GM21360 (cell line): ENCODE data around the gene CALD1.

Experiments used
- ATAC-seq: cut with Tn5 transposase; IDR thresholded peaks from one replicate; pipeline ENCODE4 v1.9.1; 2021; ENCODE audit warnings: mild to moderate bottlenecking, moderate library complexity; ENCODE audit not compliant: unreplicated experiment

The CALD1 gene

DNA sequence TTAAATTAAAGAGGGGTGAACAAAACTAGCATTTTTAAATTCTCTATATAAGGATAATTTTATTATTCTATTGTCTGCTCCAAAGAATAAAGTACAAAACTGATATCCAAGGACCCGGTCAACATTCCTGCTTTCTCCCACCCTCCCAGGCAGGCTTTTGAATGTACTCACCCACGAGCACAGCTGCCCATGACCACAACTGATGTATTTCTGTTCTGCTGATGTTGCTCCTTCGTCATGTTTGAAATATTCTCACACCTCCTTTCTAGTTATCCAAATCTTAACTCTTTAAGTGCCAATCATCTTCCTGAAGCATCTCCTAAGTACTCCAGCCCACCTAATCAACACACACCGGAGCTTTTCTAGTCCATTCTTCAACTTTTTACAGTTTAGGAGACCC, 46.7 kb downstream of the CALD1 start:
- no peak for ATAC-seq

DNA sequence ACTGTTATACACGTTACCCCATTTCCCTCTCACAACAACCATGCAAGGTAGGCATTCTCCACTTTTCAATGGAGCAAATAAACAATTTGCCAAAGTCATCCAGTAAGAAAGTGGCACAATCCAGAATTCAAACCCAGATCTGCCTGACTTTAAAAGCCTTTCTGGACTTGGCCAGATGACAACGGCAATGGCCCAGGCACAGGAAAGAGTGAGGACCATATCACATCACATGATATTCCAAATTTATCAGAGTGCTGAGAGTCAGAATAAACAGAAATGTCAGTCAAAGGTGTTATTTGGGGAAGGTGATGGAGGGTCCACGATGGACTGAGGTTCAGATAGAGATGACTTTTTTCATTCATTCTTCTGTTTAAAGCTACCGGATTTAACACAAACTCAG, 48.0 kb downstream of the CALD1 start:
- no peak for ATAC-seq

DNA sequence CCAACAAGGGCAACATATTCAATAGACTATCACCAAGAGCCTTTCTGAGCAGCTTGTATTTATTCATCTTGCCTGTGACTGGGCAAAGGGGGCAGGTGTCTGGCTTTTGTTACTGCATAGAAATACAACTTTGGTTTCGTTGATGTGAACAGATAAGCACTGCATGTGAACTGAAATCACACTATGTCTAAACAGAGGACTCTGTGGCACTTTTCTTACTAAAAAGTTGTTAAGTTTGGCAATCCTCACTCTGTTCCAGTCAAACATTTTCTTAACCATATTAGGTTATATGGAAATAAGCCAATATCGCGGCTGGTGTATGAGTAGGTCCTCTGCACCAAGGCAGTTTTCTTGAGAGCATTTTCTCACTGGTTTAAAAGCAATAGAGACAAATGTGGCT, 48.5 kb downstream of the CALD1 start:
- no peak for ATAC-seq

GRCh38 chr7:134828361-134828760, 48.9 kb downstream of the CALD1 start:
- ATAC-seq = no peak

- no peak for ATAC-seq
Measured at GRCh38 chr7:134829380-134829986, 50.0 kb downstream of the CALD1 start.

GRCh38 chr7:134831862-134832261, 52.4 kb downstream of the CALD1 start:
- no peak for ATAC-seq

DNA sequence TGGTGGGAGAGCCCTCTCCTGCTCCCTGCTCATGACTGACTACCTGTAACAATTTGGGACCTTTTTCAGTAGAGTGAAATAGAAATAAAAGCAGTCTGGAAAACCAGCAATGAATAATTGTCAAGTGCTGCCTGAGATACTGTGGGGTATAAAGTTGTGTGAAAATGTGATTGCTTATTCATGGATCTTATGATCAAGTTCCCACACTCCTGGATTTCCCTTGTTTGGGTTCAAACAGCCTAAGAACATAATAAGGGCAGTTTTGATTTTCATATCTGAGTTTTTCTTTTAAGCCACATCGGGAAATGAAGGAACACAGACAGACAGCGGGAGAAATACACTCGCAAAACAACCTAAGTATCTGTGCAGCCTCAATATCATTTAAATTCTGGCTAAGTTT, 52.9 kb downstream of the CALD1 start:
- ATAC-seq = no peak

- no peak for ATAC-seq
Measured at GRCh38 chr7:134834689-134835462, 55.4 kb downstream of the CALD1 start.

DNA sequence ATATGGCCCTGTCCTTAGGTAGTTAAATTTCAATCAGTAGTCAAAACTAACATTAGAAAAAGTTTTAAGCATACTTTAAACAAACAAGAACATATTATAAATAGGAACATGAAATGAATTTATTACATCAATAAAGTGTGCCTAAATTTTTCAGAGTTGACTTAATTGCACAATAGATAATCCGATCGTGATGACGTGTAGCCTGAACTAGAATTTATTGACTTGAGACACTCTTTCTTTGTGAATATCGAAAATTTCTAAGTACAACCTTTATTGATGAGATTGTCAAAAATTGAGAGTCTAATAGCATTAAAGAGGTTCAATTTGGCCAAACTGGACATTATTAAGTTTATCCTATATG, 56.0 kb downstream of the CALD1 start:
- ATAC-seq = no peak

GRCh38 chr7:134836447-134836846, 57.0 kb downstream of the CALD1 start:
- ATAC-seq = no peak

GRCh38 chr7:134839298-134839697, 59.9 kb downstream of the CALD1 start:
- no peak for ATAC-seq

DNA sequence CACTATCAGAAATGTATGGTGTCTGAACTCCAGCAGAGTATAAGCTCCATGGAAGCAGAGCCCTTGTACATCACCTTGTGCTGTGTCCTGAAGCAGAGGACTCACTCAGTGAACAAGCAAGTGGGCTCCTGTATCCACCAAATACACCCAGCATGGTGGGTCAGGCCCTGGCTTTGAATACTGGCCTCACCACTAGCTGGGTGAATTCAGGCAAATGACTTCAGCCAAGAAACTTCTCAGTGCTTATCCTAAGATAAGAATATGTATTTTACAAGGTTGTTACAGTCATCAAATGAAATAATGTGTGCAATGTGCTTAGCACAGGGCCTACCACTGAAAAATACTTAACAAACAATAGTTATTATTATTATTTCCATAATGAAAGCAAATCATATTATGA, 62.6 kb downstream of the CALD1 start:
- no peak for ATAC-seq

GRCh38 chr7:134842886-134843430, 63.5 kb downstream of the CALD1 start:
- no peak for ATAC-seq

GRCh38 chr7:134844200-134844599, 64.8 kb downstream of the CALD1 start:
- ATAC-seq = no peak

DNA sequence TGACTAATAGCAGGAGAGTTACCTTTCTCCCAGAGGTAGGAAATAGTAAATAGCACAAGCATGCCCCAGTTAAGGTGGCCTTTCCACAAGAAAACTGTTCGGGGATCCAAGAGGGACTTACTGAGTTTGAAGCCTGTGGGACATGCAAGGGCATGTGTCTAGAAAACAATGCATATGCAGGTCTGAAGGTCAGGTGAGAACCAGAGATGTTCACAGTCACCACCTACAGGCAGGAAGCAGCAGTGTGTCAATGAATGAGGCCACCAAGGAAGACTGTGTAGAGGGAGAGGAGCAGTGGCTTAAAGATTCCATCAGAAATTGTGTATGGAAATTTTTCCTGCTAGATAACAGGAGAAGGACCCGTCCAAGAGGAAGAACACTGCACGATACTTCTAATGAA, 66.0 kb downstream of the CALD1 start:
- no peak for ATAC-seq

GRCh38 chr7:134847851-134848588, 68.6 kb downstream of the CALD1 start:
- no peak for ATAC-seq

DNA sequence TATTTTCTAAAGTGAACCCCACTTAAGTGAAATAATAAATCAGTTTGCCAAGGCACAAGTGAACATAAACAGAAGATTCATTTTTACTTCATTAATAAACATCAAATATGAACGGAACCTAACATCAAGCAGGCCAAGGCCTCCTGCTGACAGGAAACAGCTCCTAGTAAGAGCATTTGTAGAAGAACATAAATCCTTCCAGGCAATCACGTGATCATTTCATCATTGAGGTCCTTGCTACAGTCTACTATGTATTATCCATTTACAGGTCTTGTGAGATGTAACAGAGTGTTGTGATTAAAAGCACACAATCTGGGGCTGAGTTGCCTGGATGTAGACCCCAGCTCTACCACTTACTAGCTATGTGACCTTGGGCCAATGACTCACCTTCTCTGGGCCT, 70.6 kb downstream of the CALD1 start:
- no peak for ATAC-seq

DNA sequence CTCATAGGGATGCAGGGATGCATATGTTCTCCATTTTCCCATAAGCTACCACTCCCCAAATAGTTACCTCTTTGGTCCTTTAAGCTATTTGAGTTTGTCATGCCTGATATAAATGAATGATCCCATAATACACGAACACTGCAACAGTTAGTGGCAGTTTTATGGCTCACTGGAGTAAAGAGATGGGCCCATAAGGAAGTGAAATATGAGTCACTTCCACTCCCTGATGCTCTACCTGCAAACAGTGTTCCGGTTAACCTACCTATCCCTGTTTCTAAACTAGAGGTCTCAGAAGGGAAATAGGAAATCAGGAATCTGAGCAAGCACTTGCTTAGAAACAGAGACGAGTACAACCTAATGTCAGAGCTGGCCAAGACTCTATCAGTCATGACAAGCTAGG, 71.7 kb downstream of the CALD1 start:
- ATAC-seq = no peak

DNA sequence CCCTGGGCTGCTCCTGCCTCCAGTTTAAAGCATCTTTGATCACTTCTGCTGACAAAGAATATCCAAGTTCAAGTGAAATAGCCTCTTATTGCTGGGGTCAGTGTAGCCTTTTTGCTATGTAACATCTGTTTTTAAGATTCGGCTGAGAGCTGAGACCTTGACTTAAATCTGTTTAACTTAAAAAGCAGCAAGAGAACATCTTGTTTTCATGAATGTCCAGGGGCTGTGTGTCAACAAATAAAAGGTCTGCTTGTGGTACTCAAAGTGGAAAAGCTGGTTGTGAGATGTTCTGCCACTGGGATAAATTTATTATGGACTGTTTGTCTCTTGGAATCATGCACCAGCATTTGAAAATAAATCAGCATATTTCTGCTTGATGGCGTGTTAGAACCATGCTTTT, 73.2 kb downstream of the CALD1 start:
- no peak for ATAC-seq

DNA sequence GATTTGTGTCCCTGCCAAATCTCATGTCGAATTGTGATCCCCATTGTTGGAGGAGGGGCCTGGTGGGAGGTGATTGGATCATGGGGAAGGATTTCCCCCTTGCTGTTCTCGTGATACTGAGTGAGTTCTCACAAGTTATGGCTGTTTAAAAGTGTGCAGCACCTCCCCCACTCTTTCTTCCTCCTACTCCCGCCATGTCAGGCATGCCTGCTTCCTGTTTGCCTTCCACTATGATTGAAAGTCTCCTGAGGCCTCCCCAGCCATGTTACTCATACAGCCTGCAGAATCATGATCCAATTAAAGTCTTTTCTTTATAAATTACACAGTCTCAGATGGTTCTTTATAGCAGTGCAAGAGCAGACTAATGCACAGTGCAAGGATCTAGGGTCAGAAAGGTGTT, 75.4 kb downstream of the CALD1 start:
- ATAC-seq = no peak

- no peak for ATAC-seq
Measured at GRCh38 chr7:134855442-134855841, 76.0 kb downstream of the CALD1 start.

DNA sequence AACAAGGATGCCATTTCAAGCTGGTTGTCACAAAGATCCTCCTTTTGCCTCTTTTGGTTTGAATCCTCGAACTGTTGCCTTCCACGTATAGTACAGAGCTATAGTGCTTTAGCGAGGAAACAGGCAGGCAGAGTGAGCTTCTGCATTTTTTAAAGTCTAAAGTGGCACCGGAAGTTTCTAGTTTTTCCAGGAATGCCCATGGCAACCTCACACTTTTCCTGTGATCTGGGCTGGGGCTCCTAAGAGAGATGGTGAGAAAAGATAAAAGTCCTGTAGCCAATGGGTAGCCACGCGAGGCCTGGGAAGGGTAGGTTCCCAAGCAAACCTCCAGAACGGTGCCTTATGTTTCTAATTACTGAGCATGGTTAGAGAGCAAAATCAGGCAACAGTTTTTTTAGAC, 76.7 kb downstream of the CALD1 start:
- no peak for ATAC-seq
